WI38 (cell line): Measurements from ENCODE around the gene IER2.

Experiments
- H3K4me3 ChIP-seq: 2 replicates; pipeline ENCODE4 v1.5.1; 2011; ENCODE audit warnings: low read depth, mild to moderate bottlenecking, control low read depth, low read length
- TF ChIP-seq, protein P1 (sequence below): IDR thresholded peaks from 2 replicates; pipeline ENCODE4 v1.5.1; 2012; ENCODE audit warnings: low read depth, mild to moderate bottlenecking, control low read depth, low read length

Gene IER2

DNA sequence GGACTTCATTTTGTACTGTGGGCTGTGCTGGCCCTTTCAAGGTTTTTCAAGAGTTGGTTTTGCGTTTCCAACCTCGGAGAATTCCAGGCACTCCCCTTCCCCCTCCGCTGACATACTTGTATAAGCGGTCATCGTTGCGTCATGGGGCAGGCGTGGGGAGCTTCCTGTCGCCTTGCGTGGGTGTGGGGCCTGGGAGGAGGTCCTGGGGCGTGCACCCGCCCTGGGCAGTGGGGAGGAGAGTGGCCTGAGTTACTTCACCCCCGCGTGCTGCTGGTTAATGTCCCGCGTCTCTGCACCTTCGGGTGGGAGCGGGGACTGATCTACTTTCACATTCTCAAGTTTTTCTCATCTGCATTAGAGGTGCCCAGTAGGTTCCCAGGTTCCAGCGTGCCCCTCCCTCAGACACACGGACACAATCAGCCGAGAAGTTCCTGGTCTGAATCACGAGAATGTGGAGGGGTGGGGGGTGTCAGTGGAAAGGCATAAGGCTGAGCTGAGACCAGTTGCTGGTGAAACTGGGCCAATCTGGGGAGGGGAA lies 4.1 kb downstream of the IER2 start:
- peak overlapping the region; percentile 76 for H3K4me3 ChIP-seq
- TF ChIP-seq, protein P1, sequence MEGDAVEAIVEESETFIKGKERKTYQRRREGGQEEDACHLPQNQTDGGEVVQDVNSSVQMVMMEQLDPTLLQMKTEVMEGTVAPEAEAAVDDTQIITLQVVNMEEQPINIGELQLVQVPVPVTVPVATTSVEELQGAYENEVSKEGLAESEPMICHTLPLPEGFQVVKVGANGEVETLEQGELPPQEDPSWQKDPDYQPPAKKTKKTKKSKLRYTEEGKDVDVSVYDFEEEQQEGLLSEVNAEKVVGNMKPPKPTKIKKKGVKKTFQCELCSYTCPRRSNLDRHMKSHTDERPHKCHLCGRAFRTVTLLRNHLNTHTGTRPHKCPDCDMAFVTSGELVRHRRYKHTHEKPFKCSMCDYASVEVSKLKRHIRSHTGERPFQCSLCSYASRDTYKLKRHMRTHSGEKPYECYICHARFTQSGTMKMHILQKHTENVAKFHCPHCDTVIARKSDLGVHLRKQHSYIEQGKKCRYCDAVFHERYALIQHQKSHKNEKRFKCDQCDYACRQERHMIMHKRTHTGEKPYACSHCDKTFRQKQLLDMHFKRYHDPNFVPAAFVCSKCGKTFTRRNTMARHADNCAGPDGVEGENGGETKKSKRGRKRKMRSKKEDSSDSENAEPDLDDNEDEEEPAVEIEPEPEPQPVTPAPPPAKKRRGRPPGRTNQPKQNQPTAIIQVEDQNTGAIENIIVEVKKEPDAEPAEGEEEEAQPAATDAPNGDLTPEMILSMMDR: no peak

DNA sequence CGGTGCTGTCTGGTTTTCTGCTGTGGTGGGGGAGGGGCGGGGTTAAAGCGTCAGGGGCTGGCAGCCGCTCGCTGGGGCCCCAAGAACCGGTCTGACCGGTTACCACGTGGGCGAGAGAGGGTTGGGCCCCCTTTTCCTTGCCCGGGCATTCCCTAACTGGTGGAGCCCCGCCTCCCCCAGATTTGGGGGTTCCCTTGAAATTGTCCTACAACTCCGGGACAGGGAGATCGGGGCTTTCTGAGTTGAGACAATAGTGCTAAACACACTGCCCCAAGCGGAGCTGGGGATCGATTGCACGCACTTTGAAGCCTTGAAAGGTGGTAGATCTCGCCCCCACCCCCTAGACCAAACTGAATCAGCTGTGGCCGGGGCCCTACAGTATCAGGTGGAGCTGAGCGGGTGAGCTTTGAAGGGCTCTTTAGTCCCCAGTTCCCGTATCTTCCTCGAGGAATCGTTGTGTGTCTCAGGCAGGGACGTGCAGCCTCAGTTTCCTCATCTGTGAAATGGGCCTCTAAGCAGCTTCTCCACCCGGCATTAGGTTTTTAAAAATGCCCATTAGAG lies 4.8 kb downstream of the IER2 start:
- H3K4me3 ChIP-seq: peak overlapping the region; percentile 76
- TF ChIP-seq, protein P1: no peak

DNA sequence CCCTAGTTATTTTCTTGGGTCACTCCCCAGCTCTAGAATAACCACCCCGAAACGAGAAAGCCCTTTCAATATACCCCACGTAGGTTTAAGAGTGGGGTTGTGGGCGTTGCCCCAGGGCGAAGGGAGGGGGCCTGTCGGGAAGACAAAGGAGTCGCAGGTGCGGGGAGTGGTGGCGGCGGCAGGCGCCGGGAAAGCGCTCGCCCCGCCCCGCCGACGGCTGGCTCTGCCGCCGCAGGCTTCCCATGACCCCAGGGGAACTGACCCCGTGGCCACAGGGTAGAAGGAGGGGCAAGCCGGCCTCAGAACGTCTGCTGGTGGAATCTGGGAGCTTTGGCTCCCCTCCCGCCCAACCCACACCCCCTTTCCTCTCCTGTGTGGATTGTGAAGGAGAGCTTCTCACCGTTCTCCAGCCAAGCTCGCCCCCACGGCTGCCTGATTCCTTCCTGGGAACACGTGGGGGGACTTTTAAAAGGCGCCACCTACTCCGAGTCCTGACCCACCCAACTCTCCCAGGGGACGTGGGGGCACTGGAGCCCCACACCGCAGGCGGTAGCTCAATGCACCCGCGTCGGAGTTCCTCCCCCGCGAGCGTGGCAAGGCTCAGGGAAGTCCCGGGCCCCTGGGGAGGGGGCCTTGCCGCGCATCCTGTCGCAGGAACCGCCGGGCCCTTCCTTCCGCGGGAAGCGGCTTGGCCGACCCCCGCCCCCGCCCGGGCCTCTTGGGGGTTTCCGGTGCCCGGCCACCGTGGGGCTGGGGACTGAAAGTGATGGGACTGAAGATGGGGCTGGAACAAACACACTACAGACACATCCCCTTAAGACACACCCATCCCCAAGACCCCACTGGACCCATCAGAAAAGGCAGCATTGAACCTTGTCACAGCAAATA lies 5.5 kb downstream of the IER2 start:
- H3K4me3 ChIP-seq: peak overlapping the region; percentile 76
- TF ChIP-seq, protein P1: no peak

DNA sequence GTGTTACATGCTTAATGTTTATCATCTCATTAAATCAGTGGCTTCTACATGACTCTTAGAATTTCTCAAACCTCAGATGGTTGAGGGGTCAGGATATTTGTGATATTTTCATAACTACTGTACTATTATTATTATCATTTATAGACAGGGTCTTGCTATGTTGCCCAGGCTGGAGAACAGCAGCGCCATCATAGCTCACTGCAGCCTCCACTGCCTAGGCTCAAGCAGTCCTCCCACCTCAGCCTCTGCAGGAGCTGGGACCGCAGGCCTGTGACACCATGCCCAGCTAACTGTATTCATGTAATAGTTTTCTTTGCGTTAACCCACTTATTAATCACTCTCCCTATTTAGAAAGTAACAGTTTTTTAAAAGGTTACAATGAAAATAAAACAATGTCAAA lies 9.5 kb downstream of the IER2 start:
- H3K4me3 ChIP-seq: no peak overlapping the region
- TF ChIP-seq, protein P1: no peak

DNA sequence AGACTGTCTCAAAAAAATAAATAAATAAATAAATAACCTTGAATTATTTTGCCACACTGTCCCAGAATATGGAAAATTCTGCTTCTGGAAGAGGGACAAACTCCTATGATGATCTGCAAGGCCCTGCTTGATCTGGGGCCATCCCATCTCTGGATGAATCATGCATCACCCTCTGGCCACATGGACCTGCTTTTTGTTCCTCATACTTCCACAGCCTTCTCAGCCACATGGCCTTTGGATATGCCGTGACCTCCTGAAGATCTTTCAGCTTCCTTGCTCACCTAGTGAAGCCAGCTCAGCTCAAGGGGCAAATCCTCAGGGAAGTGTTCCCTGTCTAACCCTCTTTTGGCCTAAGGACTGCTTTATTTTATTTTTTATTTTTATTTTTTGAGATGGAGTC lies 10.3 kb downstream of the IER2 start:
- TF ChIP-seq, protein P1: no peak
- no peak overlapping the region for H3K4me3 ChIP-seq

DNA sequence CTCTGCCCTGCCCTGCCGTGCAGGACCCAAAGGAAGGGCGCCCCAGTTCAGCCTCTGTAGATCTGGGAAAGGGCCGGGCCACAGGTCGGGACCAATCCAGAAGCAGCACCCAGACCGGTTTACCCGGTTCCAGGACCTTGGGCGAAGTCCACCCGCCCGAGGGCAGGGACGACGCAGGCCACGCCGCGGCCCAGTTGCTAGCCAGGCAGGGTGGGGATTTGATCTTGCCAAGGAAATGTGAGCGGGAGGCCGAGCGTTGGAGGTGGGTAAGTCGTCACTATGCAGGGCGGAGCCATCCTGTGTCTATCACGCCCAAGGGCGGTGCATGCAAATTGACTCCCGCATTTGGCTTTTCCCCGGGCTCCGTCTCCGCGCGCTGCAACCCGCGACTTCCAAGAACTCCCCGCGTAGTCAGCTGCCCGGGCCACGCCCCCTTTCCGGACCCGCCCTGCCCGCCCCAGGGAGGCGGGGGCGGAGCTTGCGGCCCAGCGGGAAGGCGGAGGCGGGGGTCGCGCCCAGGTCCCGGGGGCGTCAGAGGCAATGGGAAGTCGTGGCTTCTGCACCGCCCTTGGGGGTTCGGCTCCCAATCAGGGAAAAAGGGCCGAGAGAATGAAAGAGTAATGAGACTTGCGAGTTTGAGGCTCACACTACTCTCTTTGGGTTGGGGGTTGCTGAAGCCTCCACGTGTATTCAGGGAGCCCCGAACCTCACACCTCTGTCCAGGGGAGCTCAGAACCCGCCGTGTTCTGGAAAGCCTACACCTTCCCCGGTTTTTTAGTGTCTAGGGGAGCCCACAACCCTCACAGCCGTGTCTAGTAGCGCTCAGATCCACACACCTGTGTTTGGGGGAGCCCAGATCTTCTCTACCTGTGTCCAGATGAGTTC lies 12.8 kb downstream of the IER2 start:
- H3K4me3 ChIP-seq: peak overlapping the region; percentile 44
- TF ChIP-seq, protein P1: no peak
